AG10803 (cell line): ENCODE data around the gene PPP2R2D.

Experiments
- DNase-seq: peaks from one replicate; pipeline ENCODE4 v3.0.0; 2010; ENCODE audit warnings: low read depth
- H3K4me3 ChIP-seq: 2 replicates; pipeline ENCODE4 v1.5.1; 2011; ENCODE audit warnings: mild to moderate bottlenecking, low read length, control low read depth
- CTCF ChIP-seq: conservative IDR thresholded peaks from 2 replicates; pipeline ENCODE4 v1.5.1; 2011; ENCODE audit warnings: mild to moderate bottlenecking, low read length, control low read depth, inconsistent platforms

The PPP2R2D gene

GRCh38 chr10:131968949-131969348 lies 68.1 kb downstream of the PPP2R2D start:
- H3K4me3 ChIP-seq, result no peak overlapping the region
- DNase-seq, result no peak
- TF ChIP-seq CTCF, result no peak

- TF ChIP-seq CTCF, result no peak
- no peak for DNase-seq
- H3K4me3 ChIP-seq, result no peak overlapping the region
Observed at GRCh38 chr10:131970946-131971345, 70.1 kb downstream of the PPP2R2D start.

GRCh38 chr10:131971591-131971990 lies 70.8 kb downstream of the PPP2R2D start:
- no peak for DNase-seq
- no peak overlapping the region for H3K4me3 ChIP-seq
- no peak for TF ChIP-seq CTCF

- no peak overlapping the region for H3K4me3 ChIP-seq
- no peak for DNase-seq
- TF ChIP-seq CTCF, result no peak
Observed at GRCh38 chr10:131972474-131973071, 71.8 kb downstream of the PPP2R2D start.

GRCh38 chr10:131973160-131973951 lies 72.5 kb downstream of the PPP2R2D start:
- no peak for TF ChIP-seq CTCF
- no peak for DNase-seq
- H3K4me3 ChIP-seq, result no peak overlapping the region

- H3K4me3 ChIP-seq, result no peak overlapping the region
- no peak for TF ChIP-seq CTCF
- no peak for DNase-seq
Observed at GRCh38 chr10:131974034-131974817, 73.4 kb downstream of the PPP2R2D start.
